Heart left ventricle (tissue), 13 donors: ENCODE data around the gene MSANTD1.

Experiments used
- POLR2A ChIP-seq, 2 donors: fragments of 450-650 bp; IDR thresholded peaks; one replicate each; pipeline ENCODE4 v1.6.1; 2017; ENCODE audit warnings: antibody characterized with exemption in 2 of 2, mild to moderate bottlenecking in 2 of 2, moderate library complexity in 2 of 2
- TF ChIP-seq, protein P1 (sequence below), 12 donors: fragments of 200-600 bp; sonication (generic) in 4 of 12; IDR thresholded peaks; one replicate each; pipeline versions ENCODE4 v1.5.0 to v1.8.0; 2018 to 2022; ENCODE audit warnings: antibody characterized with exemption in 12 of 12, mild to moderate bottlenecking in 5 of 12
- donor health status: ischemic (EF 13 %, LVEDD 7.1; RV severe dilation, severe dysfunction).
- donor health status: DM: no; HTN: yes; CAD: no.
- donor health status: DM: no; HTN: no; CAD: no.
- donor health status: ischemic (EF 25% LVEDD 6.9; RV normal size, moderate dysfunction).
- donor health status: ischemic (EF 25% LVEDD 5.7; RV mildly dilated, moderate dysfunction).
- donor health status: ischemic (EF 35%, LVEDD 5.7; RV mildly dilated, moderate dysfunction).
- donor health status: nonischemic (EF 11% LVEDD 7.7; RV severe dilation, severe dysfunction).
- donor health status: DM: yes; HTN: yes; CAD: no.
- donor health status: PGD.
- donor health status: ischemic (EF 29% LVEDD 5.4; RV normal size, mild dysfunction).
- donor health status: nonischemic (EF 23%, LVEDD 6.1; RV moderate dilation, normal function).

DNA sequence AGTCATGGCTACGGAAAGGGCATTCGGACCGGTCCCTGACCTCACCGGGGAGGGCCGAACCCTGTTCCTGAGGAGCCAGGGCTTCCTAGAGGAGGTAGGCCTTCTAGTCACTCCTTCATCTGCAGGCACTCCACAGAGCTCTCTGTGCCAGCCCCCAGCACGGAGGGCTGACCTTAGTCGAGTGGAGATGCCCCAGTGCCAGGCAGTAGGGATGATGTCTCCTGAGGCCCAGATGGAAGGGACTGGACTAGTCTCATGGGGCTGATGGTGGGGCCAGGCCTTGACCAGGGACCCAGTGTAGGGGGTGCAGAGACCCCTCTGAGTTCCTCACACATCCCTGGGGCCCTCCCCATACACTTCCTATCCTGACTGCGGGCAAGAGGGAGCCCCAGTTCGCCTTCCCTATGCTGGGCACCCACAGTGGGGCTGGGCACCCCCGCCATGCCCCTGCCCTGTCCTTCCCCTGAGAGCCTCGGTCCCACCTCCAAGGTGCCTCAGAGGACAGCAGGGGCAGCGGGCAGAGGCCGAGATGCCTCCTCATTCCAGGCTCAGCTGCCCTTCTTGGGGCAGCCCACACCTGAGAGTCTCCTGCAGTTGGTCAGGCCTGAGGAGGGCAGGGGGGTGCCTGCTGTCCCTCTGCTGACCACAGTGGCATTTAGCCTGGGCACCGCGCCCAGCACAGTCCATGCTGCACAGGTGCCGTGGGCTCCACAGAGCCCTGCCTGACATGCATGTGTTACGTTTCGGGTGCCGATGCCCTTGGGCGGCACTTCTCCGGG lies 1.4 kb upstream of the MSANTD1 start:
- TF ChIP-seq, protein P1, sequence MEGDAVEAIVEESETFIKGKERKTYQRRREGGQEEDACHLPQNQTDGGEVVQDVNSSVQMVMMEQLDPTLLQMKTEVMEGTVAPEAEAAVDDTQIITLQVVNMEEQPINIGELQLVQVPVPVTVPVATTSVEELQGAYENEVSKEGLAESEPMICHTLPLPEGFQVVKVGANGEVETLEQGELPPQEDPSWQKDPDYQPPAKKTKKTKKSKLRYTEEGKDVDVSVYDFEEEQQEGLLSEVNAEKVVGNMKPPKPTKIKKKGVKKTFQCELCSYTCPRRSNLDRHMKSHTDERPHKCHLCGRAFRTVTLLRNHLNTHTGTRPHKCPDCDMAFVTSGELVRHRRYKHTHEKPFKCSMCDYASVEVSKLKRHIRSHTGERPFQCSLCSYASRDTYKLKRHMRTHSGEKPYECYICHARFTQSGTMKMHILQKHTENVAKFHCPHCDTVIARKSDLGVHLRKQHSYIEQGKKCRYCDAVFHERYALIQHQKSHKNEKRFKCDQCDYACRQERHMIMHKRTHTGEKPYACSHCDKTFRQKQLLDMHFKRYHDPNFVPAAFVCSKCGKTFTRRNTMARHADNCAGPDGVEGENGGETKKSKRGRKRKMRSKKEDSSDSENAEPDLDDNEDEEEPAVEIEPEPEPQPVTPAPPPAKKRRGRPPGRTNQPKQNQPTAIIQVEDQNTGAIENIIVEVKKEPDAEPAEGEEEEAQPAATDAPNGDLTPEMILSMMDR (IDR thresholded peaks at IDR 0.05) = no peak
- TF ChIP-seq POLR2A (IDR thresholded peaks at IDR 0.05) = no peak
